COLO829 (cell line): Measurements from ENCODE around the gene NTN3.

ENCODE experiments used
- DNase-seq: peaks from one replicate; pipeline ENCODE4 v3.0.0; 2012; ENCODE audit warnings: low spot score

NTN3 gene

DNA sequence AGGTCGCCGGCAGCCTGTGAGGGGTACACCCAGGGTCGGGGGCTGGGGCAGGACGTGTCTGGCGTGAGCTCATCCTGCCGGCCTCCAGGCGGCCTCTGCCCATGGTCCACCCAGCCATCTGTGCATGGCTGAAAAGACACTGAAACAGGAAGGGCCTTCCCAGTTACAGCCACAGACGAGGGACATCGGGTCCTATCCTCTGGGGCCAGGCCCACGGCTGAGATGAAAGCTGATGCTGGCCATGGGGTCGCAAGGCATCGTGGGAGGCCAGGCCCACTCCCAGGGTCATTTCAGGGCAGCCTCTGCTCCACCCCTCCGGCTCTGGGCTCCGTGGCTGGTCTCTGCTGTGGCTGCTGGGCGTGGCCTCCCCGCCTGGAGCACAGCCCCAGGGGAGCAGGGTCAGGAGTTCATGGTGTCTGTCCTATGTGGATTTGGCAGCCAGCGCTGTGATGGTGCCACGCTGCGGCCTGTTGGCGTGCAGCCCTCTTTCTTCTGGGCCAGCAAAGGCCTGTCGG is 26.1 kb downstream of the NTN3 start:
- DNase-seq: no peak

DNA sequence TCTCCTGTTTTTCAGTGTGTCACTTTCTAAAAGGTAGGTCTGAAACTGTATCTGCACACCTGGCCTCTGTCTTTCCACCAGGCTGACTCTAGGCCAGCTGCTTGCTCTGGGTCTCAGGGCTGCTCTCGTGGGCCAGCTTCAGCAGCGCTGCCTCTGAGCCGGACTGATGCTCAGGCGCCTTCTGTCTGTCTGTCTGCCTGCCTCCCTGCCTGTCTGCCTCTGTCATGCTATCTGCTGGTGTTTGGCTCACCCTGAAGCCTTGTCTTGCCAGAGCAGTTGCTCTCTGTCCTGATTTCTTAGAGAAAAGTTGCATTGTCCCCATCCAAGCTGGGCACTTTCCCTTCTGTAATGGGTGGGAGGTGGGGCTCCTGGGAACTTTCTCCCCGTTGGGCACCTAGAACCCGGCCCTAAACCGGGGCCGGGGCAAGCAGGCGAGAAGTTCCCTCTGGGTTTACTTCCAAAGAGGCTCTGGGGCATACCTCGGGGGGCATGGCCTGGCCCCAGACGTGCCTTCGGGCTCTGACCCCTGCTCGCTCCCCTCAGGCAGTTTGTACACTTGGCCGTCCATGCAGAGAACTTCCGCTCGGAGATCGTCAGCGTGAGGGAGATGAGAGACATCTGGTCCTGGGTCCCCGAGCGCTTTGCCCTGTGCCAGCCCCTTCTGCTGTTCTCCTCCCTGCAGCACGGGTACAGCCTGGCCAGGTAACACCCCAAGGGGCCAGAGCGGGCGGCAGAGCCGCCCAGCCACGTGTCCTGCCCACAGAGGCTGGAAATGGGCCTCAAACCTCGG is 26.8 kb downstream of the NTN3 start:
- no peak for DNase-seq

DNA sequence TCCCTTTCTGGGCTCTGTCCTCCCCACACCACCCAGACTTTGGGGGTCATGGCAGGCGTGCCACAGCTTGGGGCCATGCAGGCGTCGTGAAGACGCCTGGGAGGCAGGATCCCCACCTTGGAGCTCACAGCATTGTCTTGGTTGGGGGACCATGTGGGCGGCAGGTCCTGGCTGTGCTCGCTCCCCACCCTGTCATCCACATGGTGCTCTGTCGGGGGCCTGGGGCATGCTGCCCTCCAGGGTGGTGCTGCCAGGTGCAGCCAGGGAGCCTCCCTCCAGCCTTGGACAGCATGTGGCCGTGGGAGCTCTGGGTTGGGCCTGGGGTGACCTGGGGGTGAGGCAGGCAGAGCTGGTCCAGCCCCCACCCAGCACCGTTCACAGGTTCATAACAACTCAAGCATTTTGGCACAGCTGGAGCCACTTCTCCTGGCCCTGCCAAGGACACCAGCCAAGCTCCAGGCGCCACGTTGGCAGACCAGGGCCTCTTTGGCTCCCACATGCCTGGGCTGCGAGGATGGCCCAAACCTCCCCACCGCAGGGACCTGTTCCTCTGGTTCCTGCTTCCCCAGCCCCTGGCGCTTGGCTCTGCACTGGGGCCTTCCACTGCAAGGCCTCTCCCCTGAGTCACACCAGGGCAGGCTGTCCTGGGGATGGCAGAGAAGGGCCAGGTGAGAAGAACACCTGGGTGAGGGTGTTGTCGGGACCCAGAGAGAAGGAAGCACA is 27.6 kb downstream of the NTN3 start:
- DNase-seq: no peak

- DNase-seq: no peak
These were observed 28.4 kb downstream of the NTN3 start for GRCh38 chr16:2499454-2499853.

DNA sequence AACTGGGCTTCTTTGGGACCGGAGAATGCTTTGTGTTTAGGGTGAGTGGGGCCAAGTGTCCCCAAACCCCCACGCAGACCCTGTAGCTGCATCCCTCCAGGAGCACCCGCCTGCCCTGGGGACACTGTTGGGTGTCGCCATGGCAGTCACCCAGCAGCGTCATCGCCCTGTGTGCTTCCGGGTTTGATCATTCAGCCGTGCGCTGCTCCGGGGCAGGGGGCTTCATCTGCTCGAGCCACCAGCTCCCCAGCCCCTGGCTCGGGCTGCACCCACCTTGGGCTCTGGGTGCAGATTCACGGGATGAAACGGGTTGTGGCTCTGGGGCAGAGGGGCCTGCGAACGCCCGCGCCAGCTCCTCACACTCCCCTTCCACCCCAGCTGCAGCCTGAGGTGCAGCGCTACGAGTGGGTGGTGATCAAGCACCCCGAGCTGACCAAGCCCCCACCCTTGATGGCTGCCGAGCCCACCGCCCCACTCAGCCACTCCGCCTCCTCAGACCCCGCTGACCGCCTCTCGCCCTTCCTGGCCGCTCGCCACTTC is 28.9 kb downstream of the NTN3 start:
- DNase-seq: no peak

GRCh38 chr16:2500430-2500917 is 29.4 kb downstream of the NTN3 start:
- DNase-seq: no peak

DNA sequence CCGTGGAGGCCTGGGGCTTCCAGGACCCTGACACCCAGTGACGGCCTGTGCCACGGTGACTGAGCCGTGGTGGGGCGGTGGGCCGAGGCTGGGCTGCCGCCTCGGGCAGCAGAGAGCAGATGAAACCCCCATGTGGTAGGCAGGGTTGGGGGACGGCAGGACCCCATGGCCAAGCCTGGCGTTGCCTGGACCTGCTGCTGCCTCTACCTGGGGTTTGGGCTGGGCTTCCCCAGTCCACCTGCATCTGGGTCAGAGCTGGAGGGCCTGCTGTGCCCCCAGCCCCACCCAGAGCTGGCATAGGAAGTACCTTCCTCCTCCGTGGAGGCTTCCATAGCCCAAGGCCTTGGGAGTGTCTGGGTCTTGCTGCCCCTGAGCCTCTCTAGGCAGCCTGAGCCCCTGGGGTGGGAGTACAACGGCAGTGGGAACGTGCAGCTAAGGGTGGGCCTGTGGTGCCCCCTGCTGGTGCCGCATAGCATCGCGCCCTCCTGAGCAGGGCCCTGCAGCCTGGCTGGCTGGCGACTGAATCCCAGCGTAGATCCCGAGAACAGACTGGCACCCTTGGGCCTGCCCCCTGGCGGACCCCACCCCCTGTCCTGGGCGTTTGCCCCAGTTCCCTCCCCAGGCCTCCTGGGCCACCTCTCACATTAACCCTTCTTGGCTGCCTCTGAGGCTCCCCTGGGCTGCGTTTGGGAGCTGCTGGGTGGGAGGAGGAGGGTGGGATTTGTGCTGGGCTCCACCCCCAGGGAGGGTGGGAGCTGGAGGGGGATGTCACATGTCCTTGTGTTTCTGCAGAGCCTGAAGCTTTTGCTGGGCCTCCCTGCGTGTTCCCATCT is 30.0 kb downstream of the NTN3 start:
- peak; percentile 64 for DNase-seq

DNA sequence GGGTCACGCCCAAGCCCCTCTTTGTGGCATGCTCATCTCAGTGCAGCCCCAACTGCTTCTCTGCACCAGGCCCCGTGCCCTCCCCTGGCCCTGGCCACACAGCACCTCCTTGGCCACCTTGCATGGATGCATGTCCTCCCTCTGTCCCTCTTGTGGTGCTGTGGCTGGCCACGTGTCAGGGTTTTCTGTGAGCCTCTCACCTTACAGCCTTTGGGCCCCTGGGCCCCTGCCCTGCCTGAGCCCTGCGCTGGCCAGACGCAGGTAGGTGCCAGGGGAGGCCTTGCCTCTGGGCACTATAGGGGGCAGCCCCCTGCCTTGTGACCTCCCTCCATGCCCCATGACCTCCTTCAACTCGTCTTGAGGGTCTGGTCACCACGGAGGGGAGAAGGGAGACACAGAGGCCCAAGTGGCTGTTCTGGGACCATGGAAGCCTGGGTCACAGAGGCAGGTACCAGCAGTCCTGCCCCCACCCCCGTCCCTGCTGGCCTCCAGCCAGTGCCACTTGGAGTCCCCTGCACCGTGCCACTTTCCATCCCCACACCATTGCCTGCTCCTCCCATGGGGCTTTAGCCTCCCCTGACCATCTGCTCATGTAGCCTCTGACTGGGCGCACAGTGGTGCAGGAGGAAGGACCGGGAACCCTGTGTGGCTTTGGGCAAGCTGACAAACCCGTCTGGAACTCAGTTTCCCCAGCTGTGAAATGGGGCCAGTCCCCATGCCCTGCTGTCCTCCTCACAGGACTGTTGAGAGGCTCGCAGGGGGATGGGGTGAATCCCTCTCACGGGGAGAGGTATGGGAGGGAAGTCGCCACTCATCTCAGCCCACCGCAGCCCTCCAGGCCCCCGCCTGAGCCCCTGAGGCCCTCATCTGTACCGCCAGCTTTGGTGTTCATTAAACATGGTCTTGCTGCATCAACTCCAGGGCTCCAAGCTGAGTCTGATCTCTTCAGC is 31.1 kb downstream of the NTN3 start:
- no peak for DNase-seq

GRCh38 chr16:2505695-2506094 is 34.6 kb downstream of the NTN3 start:
- no peak for DNase-seq

DNA sequence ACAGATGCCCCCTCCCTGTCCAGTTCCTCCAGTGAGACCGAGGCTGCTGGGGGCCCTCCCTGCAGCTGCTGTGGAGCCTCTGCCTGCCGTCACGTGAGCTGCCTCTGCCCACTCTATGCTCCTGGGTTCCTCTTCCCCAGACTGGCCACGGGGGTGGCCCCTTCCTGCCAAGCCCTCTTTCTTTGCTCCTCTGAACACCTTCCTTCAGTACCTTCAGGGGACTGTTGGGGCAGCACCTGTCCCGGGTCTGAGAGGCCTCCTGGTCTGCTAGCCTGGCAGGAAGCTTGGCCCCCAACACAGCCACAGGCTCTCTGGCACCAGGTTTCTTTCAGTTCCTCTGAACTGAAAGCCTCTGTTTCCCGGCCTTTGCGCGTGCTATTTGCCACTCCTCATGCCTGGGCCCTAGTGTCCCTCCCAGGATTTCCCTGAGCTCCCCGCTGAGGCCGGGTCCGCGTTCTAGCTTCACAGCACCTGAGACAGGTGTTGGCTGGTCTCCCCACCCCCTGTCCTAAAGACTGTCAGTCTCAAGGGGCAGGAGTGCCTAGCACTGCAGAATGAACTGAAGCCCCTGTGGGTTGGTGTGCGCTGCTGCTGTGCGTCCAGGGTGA is 36.1 kb downstream of the NTN3 start:
- DNase-seq: no peak

DNA sequence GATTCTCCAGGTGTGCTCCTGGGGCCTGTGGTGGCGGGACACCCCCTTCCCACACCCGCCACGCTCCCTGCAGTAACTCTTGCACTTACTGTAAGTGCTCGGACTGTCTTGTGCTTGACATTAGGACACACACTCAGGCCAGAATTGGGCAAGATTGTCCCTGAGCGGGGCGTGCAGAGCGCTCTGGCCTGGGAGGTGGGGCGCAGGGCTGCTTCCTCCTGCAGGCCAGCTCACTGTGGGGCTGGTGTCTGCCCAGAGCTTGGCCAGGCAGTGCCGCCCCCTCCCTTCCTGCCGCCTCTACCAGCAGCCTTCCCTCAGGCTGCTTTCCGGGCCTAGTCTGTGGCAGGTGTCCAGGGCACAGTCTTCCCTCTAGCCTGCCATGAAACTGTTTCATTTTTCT is 36.6 kb downstream of the NTN3 start:
- DNase-seq: no peak

DNA sequence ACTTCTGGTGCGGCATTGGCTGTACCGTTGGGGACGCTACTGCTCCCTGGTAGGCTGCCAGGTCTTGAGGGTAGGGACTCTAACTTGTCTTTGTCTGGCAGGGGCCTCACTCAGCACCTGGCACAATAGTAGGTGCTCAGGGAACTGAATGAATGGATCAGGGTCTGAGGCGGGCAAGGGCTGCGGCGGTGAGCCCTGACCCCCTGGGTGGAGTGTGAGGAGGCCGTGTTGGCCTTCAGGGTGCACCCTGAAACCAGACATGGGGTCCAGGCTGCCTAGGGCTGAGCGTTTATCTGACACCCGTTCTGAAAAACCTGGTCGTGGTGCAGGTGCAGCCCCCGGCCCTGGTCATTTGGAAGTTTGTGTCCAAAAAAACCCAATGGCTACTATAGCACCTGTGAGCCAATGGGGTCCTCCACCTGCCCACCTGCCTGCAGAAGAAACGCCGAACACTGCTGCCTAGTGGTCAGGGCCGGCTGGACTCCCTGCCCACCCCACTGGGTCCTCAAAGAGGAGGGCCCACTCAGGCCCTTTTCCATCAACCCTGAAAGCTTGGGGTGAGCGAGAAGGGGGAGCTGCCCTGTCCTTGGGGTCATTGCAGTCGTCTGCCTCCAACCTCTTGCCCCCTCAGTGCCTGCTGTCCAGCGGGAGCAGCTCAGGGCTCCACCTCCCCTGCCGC is 37.8 kb downstream of the NTN3 start:
- DNase-seq: no peak

DNA sequence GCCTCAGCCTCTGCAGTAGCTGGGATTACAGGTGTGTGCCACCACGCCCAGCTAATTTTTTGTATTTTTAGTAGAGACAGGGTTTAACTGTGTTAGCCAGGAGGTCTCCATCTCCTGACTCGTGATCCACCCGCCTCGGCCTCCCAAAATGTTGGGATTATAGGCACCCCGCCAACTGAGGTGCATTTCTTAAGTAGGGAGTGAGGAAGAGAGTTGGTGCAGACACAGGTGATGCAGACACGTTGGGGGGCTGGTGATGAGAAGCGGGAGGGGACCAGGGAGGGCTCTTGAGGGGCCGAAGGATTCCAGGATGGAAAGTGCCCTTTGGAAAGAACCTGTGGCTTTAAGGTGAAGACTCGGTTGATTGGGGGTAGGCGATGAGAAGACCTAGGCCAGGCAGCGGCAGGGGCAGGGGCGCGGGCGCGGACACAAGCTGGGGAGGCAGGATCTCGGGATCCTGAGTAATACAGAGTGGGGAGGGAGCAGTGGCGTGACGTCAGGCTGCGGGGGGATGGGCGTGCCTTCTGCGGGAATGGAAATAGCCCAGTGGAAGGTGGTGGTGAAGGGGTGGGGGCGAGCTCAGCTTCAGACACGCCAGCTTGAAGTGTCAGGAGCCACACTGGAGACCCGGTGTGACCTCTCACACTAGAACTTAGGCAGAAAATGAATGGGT is 40.2 kb downstream of the NTN3 start:
- no peak for DNase-seq

DNA sequence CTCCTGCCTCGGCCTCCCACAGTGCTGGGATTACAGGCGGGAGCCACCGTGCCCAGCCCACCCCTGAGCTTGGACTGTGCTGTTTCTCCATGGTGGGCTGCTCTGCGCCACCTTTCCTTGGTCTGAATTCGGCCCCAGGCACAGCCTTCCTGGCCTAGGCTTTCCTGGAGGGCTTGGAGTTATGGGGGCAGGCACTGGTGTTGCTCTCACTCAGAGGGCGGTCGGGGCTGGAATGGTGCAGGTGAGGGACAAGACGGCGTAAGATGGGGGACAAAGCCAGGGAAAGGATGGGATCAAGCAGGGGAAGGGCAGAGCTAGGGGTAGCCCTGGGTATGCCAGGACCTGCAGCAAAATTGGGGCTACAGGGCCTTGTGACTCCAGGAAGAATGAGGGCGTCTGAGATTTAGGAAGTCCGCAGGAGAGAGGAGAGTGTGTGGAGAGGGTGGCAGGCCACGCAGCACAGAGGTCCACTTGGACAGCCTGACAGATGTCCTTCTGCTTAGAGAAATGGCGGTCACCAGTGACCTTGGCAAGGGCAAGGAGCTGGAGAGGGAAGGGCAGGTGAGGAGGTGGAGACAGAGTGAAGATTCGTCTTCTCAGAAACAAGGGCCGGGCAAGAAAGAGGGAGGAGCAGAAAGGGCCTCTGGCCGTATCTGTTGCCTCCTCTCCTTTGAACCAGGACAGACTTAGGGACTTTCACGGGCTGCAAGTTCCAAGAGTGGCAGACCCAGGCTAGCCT is 41.1 kb downstream of the NTN3 start:
- no peak for DNase-seq

DNA sequence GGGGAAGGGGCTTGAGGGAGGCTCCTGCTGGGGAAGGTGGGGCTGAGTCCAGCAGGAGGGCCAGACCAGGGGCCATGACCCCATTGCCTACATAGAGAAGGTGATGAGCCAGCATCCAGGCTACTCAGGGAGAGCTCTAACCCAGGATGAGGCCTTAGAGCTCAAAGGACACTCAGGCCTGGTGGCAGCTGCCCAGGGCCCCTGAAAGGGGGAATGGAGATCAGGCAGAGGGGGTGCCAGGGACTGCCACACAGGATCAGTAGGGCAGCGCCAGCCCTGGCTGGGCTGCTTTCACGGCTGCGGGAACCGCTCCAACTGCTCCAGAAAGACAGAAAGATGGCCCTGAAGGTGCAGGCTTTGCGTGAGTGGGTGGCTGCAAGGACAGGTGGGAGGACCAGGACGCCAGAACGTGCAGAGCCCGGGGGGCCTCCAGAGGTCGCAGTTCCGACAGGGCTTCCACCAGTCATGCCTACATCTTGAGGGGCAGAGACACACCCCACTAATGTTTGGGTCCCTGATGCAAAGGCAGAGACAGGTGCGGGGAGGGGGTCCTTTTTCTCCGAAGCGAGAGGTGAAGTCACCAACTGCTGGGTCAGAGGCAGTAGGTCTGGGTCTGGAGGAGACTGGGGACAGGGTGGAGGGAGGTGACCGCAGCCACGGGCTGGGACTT is 41.8 kb downstream of the NTN3 start:
- DNase-seq: no peak

GRCh38 chr16:2513405-2514332 is 42.6 kb downstream of the NTN3 start, which contains the start of gene ATP6V0C:
ATP6V0C (plus strand) TSS chr16:2513952; CDS start chr16:2514104, 152 bp downstream.
- peak; percentile 97 for DNase-seq
